Motor neuron (in vitro differentiated cells): ENCODE results near the gene GRAMD2B. TPM values are rescaled to one million over a fixed set of nuclear protein-coding genes. Genes with fewer than 3 reads are reported as not detected.
A peak's percentile ranks its signal among the peaks of the same experiment; 100 is the strongest.
"Not testable (repeated sequence)": the region's sequence is repeated elsewhere in the genome, so short reads cannot be mapped to it uniquely, and the experiment has no call there.

ENCODE experiments used
- ATAC-seq, 8 experiments: fragments of 200-7000 bp; cut with Tn5 transposase; replicated peaks in 6 of 8; 2 replicates each; pipeline ENCODE4 v1.8.0; 2021; ENCODE audit warnings: mild to moderate bottlenecking in 8 of 8, moderate library complexity in 8 of 8
- H3K27ac ChIP-seq, 2 donors: fragments of 250-450 bp; sonication (Bioruptor Pico); 2 replicates each; pipeline ENCODE4 v1.9.0; 2021; ENCODE audit warnings: antibody characterized with exemption in 2 of 2, mild to moderate bottlenecking in 2 of 2, moderate library complexity in 1 of 2
- H3K4me1 ChIP-seq, 2 donors: fragments of 250-450 bp; sonication (Bioruptor Pico); replicated peaks in 1 of 2; 2 replicates each; pipeline ENCODE4 v1.6.1; 2021; ENCODE audit warnings: antibody characterized with exemption in 2 of 2, mild to moderate bottlenecking in 2 of 2, moderate library complexity in 1 of 2
- H3K4me3 ChIP-seq, 5 donors: fragments of 250-450 bp; sonication (Bioruptor Pico); 2 replicates each; pipeline ENCODE4 v1.9.0; 2021; ENCODE audit warnings: antibody characterized with exemption in 5 of 5, mild to moderate bottlenecking in 5 of 5, moderate library complexity in 4 of 5
- WGBS, 10 experiments: fragments of 450-650 bp; shearing (Covaris generic); methylation state at CpG; one replicate each; pipeline ENCODE4 v1.0.0; 2022; 5-methylcytosine and 5-hydroxymethylcytosine counted together
- in situ Hi-C, 9 experiments: fragments of 400-800 bp; cut with MboI; loops; one replicate each; pipeline ENCODE4 v1.15.0; 2021; ENCODE audit warnings: low sequenced_read_pairs in 9 of 9, low pct_unique_long_range_greater_than_20kb in 2 of 9; ENCODE audit not compliant: unreplicated experiment in 9 of 9
- total RNA-seq, 8 experiments: library from RNA; unstranded; fragments of 300-600 nt; gene quantifications; 2 replicates each; pipeline versions ENCODE4 v1.2.3 to v1.2.4, GENCODE V29; 2022

The GRAMD2B gene
- total RNA-seq, 8 experiments from 2014 or later, result 0.33 to 19.5 (median 4.4) TPM

- in situ Hi-C loops, result no loop called here
- no peaks in the 10 kb centered on the region for H3K4me1 ChIP-seq
- no peak overlapping the region for H3K27ac ChIP-seq
- H3K4me3 ChIP-seq, result no peak overlapping the region
- ATAC-seq, result no peak
- WGBS, 10 experiments, result 80 to 100% (median 100%) methylated on average over 1 of the region's 1 CpG; no CpG with 5 or more reads in 2 of the 10 experiments
Observed at GRCh38 chr5:126461838-126462237, 38.6 kb downstream of the GRAMD2B start.

GRCh38 chr5:126462239-126463014, 39.2 kb downstream of the GRAMD2B start:
- WGBS, 10 experiments, result 39 to 90% (median 77%) methylated on average over 3 to 8 of the region's 8 CpGs
- Histone ChIP-seq H3K4me1 (no peaks in the 10 kb centered on the region), H3K4me3 (no peak overlapping the region), H3K27ac (no peak overlapping the region)
- no peak for ATAC-seq
- in situ Hi-C loops, result no loop called here

GRCh38 chr5:126464016-126464415, 40.8 kb downstream of the GRAMD2B start:
- ATAC-seq, result no peak
- WGBS, 10 experiments, result 67 to 100% (median 83%) methylated on average over 1 to 2 of the region's 2 CpGs; no CpG with 5 or more reads in 3 of the 10 experiments
- H3K27ac ChIP-seq, result no peak overlapping the region
- H3K4me1 ChIP-seq, result no peaks in the 10 kb centered on the region
- in situ Hi-C loops, result no loop called here
- H3K4me3 ChIP-seq, result no peak overlapping the region

- H3K4me1 ChIP-seq, result no peaks in the 10 kb centered on the region
- H3K4me3 ChIP-seq, result no peak overlapping the region
- H3K27ac ChIP-seq, result no peak overlapping the region
- 58 to 100% (median 90%) methylated on average over 1 to 3 of the region's 7 CpGs; no CpG with 5 or more reads in 4 of the 10 experiments for whole genome bisulfite sequencing, 10 experiments
- ATAC-seq, result peak in 1 of 8 experiments; percentile 17
- in situ Hi-C loops, result no loop called here
Observed at GRCh38 chr5:126464959-126465358, 41.8 kb downstream of the GRAMD2B start.

GRCh38 chr5:126468091-126468490, 44.9 kb downstream of the GRAMD2B start:
- no peak for ATAC-seq
- no peak overlapping the region for H3K4me3 ChIP-seq
- WGBS, 10 experiments, result 71 to 100% (median 96%) methylated on average over 3 of the region's 3 CpGs; no CpG with 5 or more reads in 2 of the 10 experiments
- in situ Hi-C loops, result no loop called here
- no peak overlapping the region for H3K27ac ChIP-seq
- no peaks in the 10 kb centered on the region for H3K4me1 ChIP-seq

GRCh38 chr5:126469536-126470316, 46.5 kb downstream of the GRAMD2B start:
- 62 to 100% (median 92%) methylated on average over 1 to 6 of the region's 6 CpGs; no CpG with 5 or more reads in 1 of the 10 experiments for WGBS, 10 experiments
- H3K4me1 ChIP-seq, result no peaks in the 10 kb centered on the region
- ATAC-seq, result no peak
- H3K4me3 ChIP-seq, result no peak overlapping the region
- no peak overlapping the region for H3K27ac ChIP-seq
- in situ Hi-C loops, result no loop called here

- WGBS, 10 experiments, result 0 to 100% (median 93%) methylated on average over 1 to 5 of the region's 6 CpGs
- H3K4me3 ChIP-seq, in situ Hi-C loops, H3K27ac ChIP-seq, H3K4me1 ChIP-seq: not testable (repeated sequence)
- ATAC-seq, result peak in 3 of 8 experiments; percentile 88 to 94 (median 89)
Observed at GRCh38 chr5:126470529-126470928, 47.3 kb downstream of the GRAMD2B start.

- H3K4me1 ChIP-seq, result no peaks in the 10 kb centered on the region
- 67 to 100% (median 69%) methylated on average over 1 to 3 of the region's 3 CpGs; no CpG with 5 or more reads in 5 of the 10 experiments for WGBS, 10 experiments
- no peak overlapping the region for H3K4me3 ChIP-seq
- H3K27ac ChIP-seq, result no peak overlapping the region
- no peak for ATAC-seq
- in situ Hi-C loops, result no loop called here
Observed at GRCh38 chr5:126471247-126471646, 48.0 kb downstream of the GRAMD2B start.

- no peak overlapping the region for H3K4me3 ChIP-seq
- H3K27ac ChIP-seq, result no peak overlapping the region
- in situ Hi-C loops, result no loop called here
- peak in 2 of 8 experiments; percentile 59 to 63 for ATAC-seq
- H3K4me1 ChIP-seq, result no peaks in the 10 kb centered on the region
- WGBS, 10 experiments, result 16 to 91% (median 67%) methylated on average over 1 to 3 of the region's 3 CpGs; no CpG with 5 or more reads in 1 of the 10 experiments
Observed at GRCh38 chr5:126471875-126472537, 48.8 kb downstream of the GRAMD2B start.

- in situ Hi-C loops, result no loop called here
- Histone ChIP-seq H3K27ac (no peak overlapping the region), H3K4me3 (no peak overlapping the region), H3K4me1 (no peaks in the 10 kb centered on the region)
- 65 to 100% (median 96%) methylated on average over 1 to 2 of the region's 2 CpGs; no CpG with 5 or more reads in 2 of the 10 experiments for WGBS, 10 experiments
- ATAC-seq, result no peak
Observed at GRCh38 chr5:126472538-126472889, 49.3 kb downstream of the GRAMD2B start.

GRCh38 chr5:126477294-126478117, 54.3 kb downstream of the GRAMD2B start:
- Histone ChIP-seq H3K4me1 (peaks cover 0 to 5% of the 10 kb centered on the region in 2 donors), H3K4me3 (no peak overlapping the region), H3K27ac (no peak overlapping the region)
- WGBS, 10 experiments, result 0 to 100% (median 57%) methylated on average over 1 to 5 of the region's 5 CpGs
- in situ Hi-C loops, result no loop called here
- ATAC-seq, result peak in 3 of 8 experiments; percentile 16 to 87 (median 25)

GRCh38 chr5:126479810-126480209, 56.6 kb downstream of the GRAMD2B start:
- in situ Hi-C loops, result no loop called here
- Histone ChIP-seq H3K27ac (no peak overlapping the region), H3K4me3 (no peak overlapping the region), H3K4me1 (peaks cover 0 to 6% of the 10 kb centered on the region in 2 donors)
- 0 to 100% (median 61%) methylated on average over 1 to 2 of the region's 2 CpGs; no CpG with 5 or more reads in 2 of the 10 experiments for WGBS, 10 experiments
- ATAC-seq, result no peak
